ENCODE results near the gene MAMSTR. TPM values are rescaled to one million over a fixed set of nuclear protein-coding genes. Genes with fewer than 3 reads are reported as not detected.

MAMSTR gene
- total and polyA plus RNA-seq, 2 donors (not counting 1 experiment from before 2014, with no cell fraction given): 0.60 to 1.6 TPM

DNA sequence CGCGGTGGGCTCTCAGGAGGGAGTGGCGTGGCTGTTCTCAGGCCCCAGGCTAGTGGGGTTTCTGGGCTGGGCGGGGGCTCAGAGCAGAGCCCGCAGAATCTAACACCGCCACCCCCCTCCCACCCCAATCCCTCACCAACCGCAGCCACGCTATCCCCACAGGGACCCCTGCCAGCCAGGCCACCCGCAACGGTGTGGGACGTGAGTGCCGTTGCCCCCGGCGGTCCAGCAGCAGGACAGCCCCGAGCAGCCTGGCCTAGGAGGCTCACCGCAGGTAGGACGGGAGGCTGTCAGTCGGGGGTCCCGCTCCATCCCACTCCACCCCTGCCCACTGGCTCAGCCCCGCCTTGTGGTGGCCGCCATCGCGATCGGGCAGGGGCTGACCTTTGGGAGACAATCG is 46.5 kb downstream of the MAMSTR start, which contains the start of gene NTN5:
NTN5 (minus strand) TSS at position 24 of the 400 bp plus-strand sequence. CDS start 2,031 bp downstream, outside the sequence.
- H3K27me3 ChIP-seq (replicated peaks in 1 of 4; ENCODE audit: control extremely low read depth in 1 of 4, control insufficient read depth in 3 of 4, insufficient read depth in 4 of 4, low read length in 3 of 4): no peaks in the 10 kb centered on the region
- H3K9me3 ChIP-seq (ENCODE audit: control extremely low read depth in 1 of 3, control insufficient read depth in 2 of 3, insufficient read depth in 1 of 3, low read length in 2 of 3): peaks cover 0 to 6% (median 0%) of the 10 kb centered on the region in 3 donors
- DNase-seq (no peak), ATAC-seq (ENCODE audit: low read depth) (no peak)
- no peak within 1 kb of the TSS for H3K27ac ChIP-seq (ENCODE audit: low read length in 2 of 2)
- TF ChIP-seq CTCF (IDR thresholded peaks at IDR 0.05) (no peak), EZH2 (IDR thresholded peaks at IDR 0.05; ENCODE audit: borderline replicate concordance, insufficient read depth, low read depth, low read length, poor library complexity, severe bottlenecking) (no peak)
- H3K27me3 Mint-ChIP-seq: peaks cover 6% of the 10 kb centered on the region
- ChIA-PET CTCF (interaction anchor here (3.3 to 5.4 kb wide), 2 partner anchors 28 to 66 kb away, joined by 18 to 51 read pairs; partner anchors contain the start of gene CA11), POLR2A (interaction anchor here (0.6 kb wide), 1 partner anchor 278 kb away, joined by 3 read pairs; no protein-coding TSS in a partner anchor)
- H3K4me1 Mint-ChIP-seq: peaks cover 6% of the 10 kb centered on the region
- H3K4me3 Mint-ChIP-seq: no peak within 1 kb of the TSS
- H3K4me2 ChIP-seq (replicated peaks; ENCODE audit: low read depth, low read length, poor library complexity, severe bottlenecking): no peak within 1 kb of the TSS
- no peak within 1 kb of the TSS for H3K4me3 ChIP-seq (ENCODE audit: control extremely low read depth in 1 of 5, extremely low read depth in 1 of 5, insufficient read depth in 1 of 5, low read depth in 2 of 5, low read length in 4 of 5)
- H3K36me3 ChIP-seq (replicated peaks in 1 of 2; ENCODE audit: control extremely low read depth in 1 of 2, control insufficient read depth in 1 of 2, extremely low read depth in 1 of 2, insufficient read depth in 2 of 2, low read length in 1 of 2): no peaks in the 10 kb centered on the region
- intact Hi-C loops (cut with micrococcal nuclease): no loop called here
- WGBS (ENCODE audit: insufficient coverage): 92% methylated on average over 19 of the region's 25 CpGs
- H4K20me1 ChIP-seq (ENCODE audit: control insufficient read depth, insufficient read depth, low read length, poor library complexity, severe bottlenecking): no peaks in the 10 kb centered on the region
- H3K79me2 ChIP-seq (ENCODE audit: control insufficient read depth, insufficient read depth, low read length): no peaks in the 10 kb centered on the region
- no peak within 1 kb of the TSS for H3K9ac ChIP-seq (ENCODE audit: low read length)
- H3K4me1 ChIP-seq (ENCODE audit: control insufficient read depth in 2 of 2, insufficient read depth in 2 of 2, low read length in 2 of 2): peaks cover 4 to 10% of the 10 kb centered on the region in 2 donors
- no peak within 1 kb of the TSS for H2AFZ ChIP-seq (ENCODE audit: insufficient read depth, low read depth, low read length, poor library complexity, severe bottlenecking)
- H3K9me3 Mint-ChIP-seq (ENCODE audit: insufficient read depth): peaks cover 3% of the 10 kb centered on the region
- no peak within 1 kb of the TSS for H3K27ac Mint-ChIP-seq

GRCh38 chr19:48671446-48671995 is 48.0 kb downstream of the MAMSTR start:
- H3K9me3 Mint-ChIP-seq (ENCODE audit: insufficient read depth): peaks cover 3% of the 10 kb centered on the region
- TF ChIP-seq CTCF (IDR thresholded peaks at IDR 0.05) (no peak), EZH2 (IDR thresholded peaks at IDR 0.05; ENCODE audit: borderline replicate concordance, insufficient read depth, low read depth, low read length, poor library complexity, severe bottlenecking) (no peak)
- ChIA-PET POLR2A (interaction anchor here (0.6 kb wide), 1 partner anchor 138 kb away, joined by 3 read pairs; no protein-coding TSS in a partner anchor), CTCF (no interaction called here)
- H2AFZ ChIP-seq (ENCODE audit: insufficient read depth, low read depth, low read length, poor library complexity, severe bottlenecking): no peak overlapping the region
- no peak for DNase-seq
- intact Hi-C loops (cut with micrococcal nuclease): no loop called here
- H3K36me3 ChIP-seq (replicated peaks in 1 of 2; ENCODE audit: control extremely low read depth in 1 of 2, control insufficient read depth in 1 of 2, extremely low read depth in 1 of 2, insufficient read depth in 2 of 2, low read length in 1 of 2): no peaks in the 10 kb centered on the region
- H3K27ac ChIP-seq (ENCODE audit: low read length in 2 of 2): no peak overlapping the region
- H3K27me3 ChIP-seq (replicated peaks in 1 of 4; ENCODE audit: control extremely low read depth in 1 of 4, control insufficient read depth in 3 of 4, insufficient read depth in 4 of 4, low read length in 3 of 4): no peaks in the 10 kb centered on the region
- H3K9ac ChIP-seq (ENCODE audit: low read length): no peak overlapping the region
- peaks cover 0 to 6% (median 0%) of the 10 kb centered on the region in 3 donors for H3K9me3 ChIP-seq (ENCODE audit: control extremely low read depth in 1 of 3, control insufficient read depth in 2 of 3, insufficient read depth in 1 of 3, low read length in 2 of 3)
- peaks cover 4 to 10% of the 10 kb centered on the region in 2 donors for H3K4me1 ChIP-seq (ENCODE audit: control insufficient read depth in 2 of 2, insufficient read depth in 2 of 2, low read length in 2 of 2)
- peaks cover 6% of the 10 kb centered on the region for H3K4me1 Mint-ChIP-seq
- 92% methylated on average over 3 of the region's 10 CpGs for WGBS (ENCODE audit: insufficient coverage)
- no peak overlapping the region for H3K27ac Mint-ChIP-seq
- no peak overlapping the region for H3K4me3 ChIP-seq (ENCODE audit: control extremely low read depth in 1 of 5, extremely low read depth in 1 of 5, insufficient read depth in 1 of 5, low read depth in 2 of 5, low read length in 4 of 5)
- no peaks in the 10 kb centered on the region for H4K20me1 ChIP-seq (ENCODE audit: control insufficient read depth, insufficient read depth, low read length, poor library complexity, severe bottlenecking)
- H3K4me3 Mint-ChIP-seq: no peak overlapping the region
- H3K27me3 Mint-ChIP-seq: peaks cover 6% of the 10 kb centered on the region
- no peaks in the 10 kb centered on the region for H3K79me2 ChIP-seq (ENCODE audit: control insufficient read depth, insufficient read depth, low read length)
- no peak for ATAC-seq (ENCODE audit: low read depth)
- no peak overlapping the region for H3K4me2 ChIP-seq (replicated peaks; ENCODE audit: low read depth, low read length, poor library complexity, severe bottlenecking)

Data from B cell (primary cell).